Measurements from ENCODE around the gene UBAP2L.
"Not testable (repeated sequence)": the region's sequence is repeated elsewhere in the genome, so short reads cannot be mapped to it uniquely, and the experiment has no call there.

The UBAP2L gene

GRCh38 chr1:154220071-154220969, at the start of gene UBAP2L:
Gene UBAP2L (plus strand): TSS chr1:154220955. CDS start chr1:154225124, 4,169 bp downstream.
- DNase-seq, result peak; percentile 94

GRCh38 chr1:154171223-154171583, 49.6 kb upstream of the UBAP2L start:
- no peak for DNase-seq

GRCh38 chr1:154171880-154172279, 48.9 kb upstream of the UBAP2L start:
- no peak for DNase-seq

- no peak for DNase-seq
Observed at GRCh38 chr1:154174654-154175053, 46.1 kb upstream of the UBAP2L start.

- DNase-seq, result no peak
Observed at GRCh38 chr1:154176337-154176736, 44.4 kb upstream of the UBAP2L start.

- no peak for DNase-seq
Observed at GRCh38 chr1:154178013-154178412, 42.7 kb upstream of the UBAP2L start.

GRCh38 chr1:154178911-154179811, 41.6 kb upstream of the UBAP2L start:
- no peak for DNase-seq

- no peak for DNase-seq
Observed at GRCh38 chr1:154179946-154180687, 40.6 kb upstream of the UBAP2L start.

GRCh38 chr1:154181944-154182343, 38.8 kb upstream of the UBAP2L start:
- no peak for DNase-seq

- peak; percentile 43 for DNase-seq
Observed at GRCh38 chr1:154182344-154183045, 38.3 kb upstream of the UBAP2L start.

GRCh38 chr1:154183046-154183915, 37.5 kb upstream of the UBAP2L start:
- peak; percentile 95 for DNase-seq

GRCh38 chr1:154186177-154186576, 34.6 kb upstream of the UBAP2L start:
- peak; percentile 38 for DNase-seq

GRCh38 chr1:154186852-154187501, 33.8 kb upstream of the UBAP2L start:
- DNase-seq, result no peak

GRCh38 chr1:154190550-154190949, 30.2 kb upstream of the UBAP2L start:
- no peak for DNase-seq

- DNase-seq, result no peak
Observed at GRCh38 chr1:154191990-154192461, 28.7 kb upstream of the UBAP2L start, which contains the start of gene TPM3. Gene TPM3 (minus strand): TSS chr1:154192100. CDS start chr1:154192018, 82 bp downstream.

GRCh38 chr1:154192476-154192875, 28.3 kb upstream of the UBAP2L start:
- no peak for DNase-seq

- no peak for DNase-seq
Observed at GRCh38 chr1:154193821-154194220, 26.9 kb upstream of the UBAP2L start.

- DNase-seq, result peak; percentile 28
Observed at GRCh38 chr1:154198756-154199562, 21.8 kb upstream of the UBAP2L start.

- DNase-seq, result no peak
Observed at GRCh38 chr1:154199563-154199879, 21.2 kb upstream of the UBAP2L start.

- not testable (repeated sequence) for DNase-seq
Observed at GRCh38 chr1:154205778-154206177, 15.0 kb upstream of the UBAP2L start.
